Activated CD4-positive, alpha-beta memory T cell treated with anti-CD3 and anti-CD28 coated beads, Interleukin-2, amount 10 ng/mL, durations not matched to agents 7 days and 5 days (primary cell): ENCODE results near the gene CASP8AP2. TPM values are rescaled to one million over a fixed set of nuclear protein-coding genes. Genes with fewer than 3 reads are reported as not detected.
"Not testable (repeated sequence)": the region's sequence is repeated elsewhere in the genome, so short reads cannot be mapped to it uniquely, and the experiment has no call there.

Experiments
- CTCF ChIA-PET: fragments of 350-600 bp; sonication (Branson Sonifier 250); formaldehyde crosslinking; loops from one replicate; lab custom pipeline; 2021; ENCODE audit warnings: antibody characterized with exemption, inconsistent platforms; lab: Charles Lee
- POLR2A ChIA-PET: fragments of 350-600 bp; sonication (Branson Sonifier 250); formaldehyde crosslinking; loops from one replicate; lab custom pipeline; 2021; ENCODE audit warnings: antibody characterized with exemption; lab: Charles Lee
- DNase-seq: peaks from one replicate; pipeline ENCODE4 v3.0.0-alpha.2; 2020
- H3K27ac Mint-ChIP-seq: one replicate; pipeline ENCODE4 v1.8.0; 2021; ENCODE audit warnings: mild to moderate bottlenecking, mixed read lengths
- H3K27me3 Mint-ChIP-seq: one replicate; pipeline ENCODE4 v1.8.0; 2021; ENCODE audit warnings: mixed read lengths
- H3K36me3 Mint-ChIP-seq: one replicate; pipeline ENCODE4 v1.8.0; 2021; ENCODE audit warnings: low read depth, mixed read lengths
- H3K4me1 Mint-ChIP-seq: one replicate; pipeline ENCODE4 v1.8.0; 2021; ENCODE audit warnings: mixed read lengths
- H3K4me3 Mint-ChIP-seq: one replicate; pipeline ENCODE4 v1.8.0; 2021; ENCODE audit warnings: mild to moderate bottlenecking, mixed read lengths
- H3K9me3 Mint-ChIP-seq: one replicate; pipeline ENCODE4 v1.8.0; 2021; ENCODE audit warnings: mixed read lengths
- total RNA-seq, 2 experiments: library from RNA; stranded (reverse); gene quantifications; one replicate each; pipeline ENCODE4 v1.2.3, GENCODE V29; 2021

Gene CASP8AP2
- total RNA-seq, result 10 to 100 TPM; 37.5 to 39.0 TPM

DNA sequence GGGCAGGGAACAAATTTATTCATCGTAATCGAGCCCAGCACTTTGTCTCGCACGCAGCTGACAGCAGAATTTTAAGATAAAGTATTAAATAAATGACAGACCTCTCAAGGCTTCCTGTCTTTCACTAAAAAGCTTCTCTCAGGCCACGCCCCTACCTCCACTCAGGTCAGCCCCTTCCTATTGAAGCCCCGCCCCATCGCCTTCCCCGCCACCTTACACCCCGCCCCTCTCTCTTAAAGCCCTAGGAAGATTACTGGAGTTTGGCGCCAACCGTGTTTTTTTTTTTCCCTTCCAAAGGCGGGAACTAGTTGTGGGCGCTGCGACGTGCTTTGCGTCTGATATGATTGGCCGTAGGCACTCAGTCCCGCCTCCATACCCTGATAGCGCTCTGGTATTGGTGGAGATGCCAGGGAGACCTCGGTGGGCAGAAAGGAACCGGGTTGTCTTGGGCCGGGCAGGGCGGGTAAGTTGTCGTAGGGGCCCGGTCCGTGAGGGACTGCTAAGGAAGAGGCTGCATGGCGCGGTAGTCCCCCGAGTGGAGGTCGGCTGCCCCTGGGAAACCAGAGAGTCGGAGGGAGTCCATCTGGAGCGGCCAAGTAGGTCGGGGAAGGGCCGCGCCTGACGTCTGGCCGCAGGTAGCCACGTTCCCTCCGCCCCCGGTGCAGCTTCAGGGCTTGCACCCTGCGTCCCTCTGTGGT, at the start of gene CASP8AP2:
TSS of gene CASP8AP2 (plus strand) at position 409 of the 698 bp plus-strand sequence.
- ChIA-PET POLR2A (interaction anchor here (0.6 to 4.2 kb wide), 26 partner anchors 11 to 749 kb away, joined by 3 to 160 read pairs (median 6); partner anchors contain the start of genes LYRM2, MDN1, PM20D2 and PNRC1), CTCF (interaction anchor here (0.8 to 3.0 kb wide), 8 partner anchors 10 to 649 kb away, joined by 3 to 38 read pairs (median 3); partner anchors contain the start of gene MDN1)
- peaks cover 40% of the 10 kb centered on the region for H3K4me1 Mint-ChIP-seq
- H3K36me3 Mint-ChIP-seq, result peaks cover 39% of the 10 kb centered on the region
- peak within 1 kb of the TSS; percentile 99 for H3K4me3 Mint-ChIP-seq
- H3K27ac Mint-ChIP-seq, result peak within 1 kb of the TSS; percentile 96
- no peaks in the 10 kb centered on the region for H3K9me3 Mint-ChIP-seq
- no peaks in the 10 kb centered on the region for H3K27me3 Mint-ChIP-seq
- DNase-seq, result peak; percentile 96

DNA sequence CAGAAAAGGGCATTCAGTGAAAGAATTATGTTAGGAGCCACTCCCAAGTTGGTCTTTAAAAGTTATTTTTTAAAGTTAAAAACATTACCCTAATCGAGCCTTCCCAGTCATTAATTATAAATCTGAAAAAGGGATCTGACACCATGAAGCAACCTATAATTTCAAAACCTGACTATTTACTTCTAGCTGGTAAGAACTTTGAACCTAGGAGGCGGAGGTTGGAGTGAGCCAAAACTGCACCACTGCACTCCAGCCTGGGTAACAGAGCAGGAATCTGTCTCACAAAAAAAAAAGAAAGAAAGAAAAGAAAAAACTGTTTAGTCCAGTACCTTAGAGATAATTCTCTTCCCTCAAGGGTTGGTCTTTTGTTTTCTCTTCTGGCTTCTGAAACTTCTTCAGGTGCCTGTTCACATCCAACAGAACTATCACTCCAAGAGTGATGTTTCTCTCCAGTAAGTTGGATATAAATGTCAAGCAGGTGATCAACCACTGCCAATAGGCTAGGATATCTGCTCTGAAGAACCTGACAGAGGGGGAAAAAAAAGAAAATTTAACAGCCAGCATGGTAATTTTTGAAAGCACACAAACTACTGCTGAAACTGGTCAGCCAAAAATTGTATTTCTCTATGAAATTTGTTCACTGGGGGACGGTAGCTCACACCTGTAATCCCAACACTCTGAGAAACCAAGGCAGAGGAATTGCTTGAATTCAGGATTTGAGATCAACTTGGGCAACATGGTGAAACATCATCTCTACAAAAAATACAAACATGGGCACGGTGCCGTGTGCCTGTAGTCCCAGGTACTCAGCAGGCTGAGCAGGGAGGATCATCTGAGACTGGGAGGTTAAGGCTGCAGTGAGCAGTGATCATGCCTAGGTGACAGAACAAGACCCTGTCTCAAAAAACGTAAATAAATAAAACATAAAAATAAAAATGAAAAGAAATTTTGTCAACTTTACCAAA, 48.3 kb upstream of the CASP8AP2 start:
- DNase-seq, result no peak
- H3K4me3 Mint-ChIP-seq, result no peak overlapping the region
- POLR2A ChIA-PET, result no interaction called here
- H3K4me1 Mint-ChIP-seq, result peaks cover 2% of the 10 kb centered on the region
- H3K36me3 Mint-ChIP-seq, result peaks cover 69% of the 10 kb centered on the region
- H3K27me3 Mint-ChIP-seq, result no peaks in the 10 kb centered on the region
- no peaks in the 10 kb centered on the region for H3K9me3 Mint-ChIP-seq
- CTCF ChIA-PET, result no interaction called here
- H3K27ac Mint-ChIP-seq, result no peak overlapping the region

DNA sequence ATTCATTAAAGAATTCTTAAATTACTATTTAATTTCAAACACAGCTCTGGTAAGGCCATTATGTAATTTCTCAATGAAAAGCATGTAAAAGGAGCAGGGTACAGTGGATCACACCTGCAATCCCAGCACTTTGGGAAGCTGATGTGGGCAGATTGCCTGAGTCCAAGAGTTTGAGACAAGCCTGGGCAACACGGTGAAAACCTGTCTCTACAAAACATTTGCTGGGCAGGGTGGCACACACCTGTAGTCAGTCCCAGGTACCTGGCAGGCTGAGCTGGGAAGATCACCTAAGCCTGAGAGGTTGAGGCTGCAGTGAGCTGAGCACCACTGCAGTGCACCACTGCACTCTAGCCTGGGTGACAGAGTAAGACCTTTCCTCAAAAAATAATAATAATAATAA, 47.5 kb upstream of the CASP8AP2 start:
- H3K9me3 Mint-ChIP-seq, result no peaks in the 10 kb centered on the region
- ChIA-PET CTCF (no interaction called here), POLR2A (no interaction called here)
- H3K27ac Mint-ChIP-seq, result no peak overlapping the region
- peaks cover 2% of the 10 kb centered on the region for H3K4me1 Mint-ChIP-seq
- no peak for DNase-seq
- H3K36me3 Mint-ChIP-seq, result peaks cover 72% of the 10 kb centered on the region
- no peaks in the 10 kb centered on the region for H3K27me3 Mint-ChIP-seq
- H3K4me3 Mint-ChIP-seq, result no peak overlapping the region

DNA sequence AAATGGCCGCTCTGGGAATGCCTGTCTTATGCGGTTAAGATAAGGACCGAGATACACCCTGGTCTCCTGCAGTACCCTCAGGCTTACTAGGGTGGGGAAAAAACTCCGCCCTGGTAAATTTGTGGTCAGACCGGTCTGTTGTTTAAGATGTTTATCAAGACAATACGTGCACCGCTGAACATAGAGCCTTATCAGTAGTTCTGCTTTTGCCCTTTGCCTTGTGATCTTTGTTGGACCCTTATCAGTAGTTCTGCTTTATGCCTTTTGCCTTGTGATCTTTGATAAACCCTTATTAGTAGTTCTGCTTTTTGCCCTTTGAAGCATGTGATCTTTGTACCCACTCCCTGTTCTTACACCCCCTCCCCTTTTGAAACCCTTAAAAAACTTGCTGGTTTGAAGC, 46.4 kb upstream of the CASP8AP2 start:
- DNase-seq, H3K27me3 Mint-ChIP-seq, H3K4me3 Mint-ChIP-seq, CTCF ChIA-PET, H3K4me1 Mint-ChIP-seq, H3K27ac Mint-ChIP-seq, H3K9me3 Mint-ChIP-seq, POLR2A ChIA-PET: not testable (repeated sequence)
- peaks cover 74% of the 10 kb centered on the region for H3K36me3 Mint-ChIP-seq

DNA sequence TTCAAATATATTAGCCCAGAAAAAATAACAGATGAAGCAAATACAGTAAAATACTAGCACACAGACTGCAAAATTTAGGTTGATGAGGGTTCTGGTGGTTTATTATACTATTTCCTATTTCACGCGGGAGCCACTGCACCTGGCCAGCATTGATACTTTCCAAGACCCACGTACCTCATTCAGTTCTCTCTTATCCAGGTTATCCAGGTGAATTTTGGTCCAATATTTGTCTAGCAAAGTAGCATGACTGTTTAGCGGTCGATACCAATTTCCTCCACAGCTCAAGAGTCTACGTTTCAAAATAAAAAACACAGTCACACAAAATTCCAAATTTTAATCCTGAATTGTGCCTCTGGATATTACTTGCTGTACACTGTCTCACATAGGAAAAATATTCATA, 44.8 kb upstream of the CASP8AP2 start:
- H3K4me1 Mint-ChIP-seq, result peaks cover 2% of the 10 kb centered on the region
- H3K36me3 Mint-ChIP-seq, result peaks cover 75% of the 10 kb centered on the region
- H3K27ac Mint-ChIP-seq, result no peak overlapping the region
- ChIA-PET CTCF (no interaction called here), POLR2A (no interaction called here)
- H3K9me3 Mint-ChIP-seq, result no peaks in the 10 kb centered on the region
- DNase-seq, result no peak
- H3K27me3 Mint-ChIP-seq, result no peaks in the 10 kb centered on the region
- no peak overlapping the region for H3K4me3 Mint-ChIP-seq

DNA sequence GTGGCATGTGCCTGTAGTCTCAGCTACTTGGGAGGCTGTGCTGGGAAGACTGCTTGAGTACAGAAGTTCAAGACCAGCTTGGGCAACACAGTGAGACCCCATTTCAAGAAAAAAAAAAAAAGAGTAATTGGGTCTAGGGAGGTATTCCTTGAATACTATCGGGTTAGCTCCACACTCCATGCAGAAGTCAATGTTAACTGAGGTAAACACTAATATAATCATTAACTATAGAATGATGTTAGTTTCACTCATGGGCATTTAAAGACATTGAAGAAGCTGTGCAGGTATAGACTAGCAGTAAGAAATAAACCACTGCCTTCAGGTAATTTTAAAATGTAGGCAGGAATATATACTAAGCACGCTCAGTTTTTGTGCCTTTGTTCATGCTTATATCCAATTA, 42.7 kb upstream of the CASP8AP2 start:
- Mint-ChIP-seq H3K27ac (no peak overlapping the region), H3K4me1 (peaks cover 2% of the 10 kb centered on the region), H3K4me3 (no peak overlapping the region), H3K36me3 (peaks cover 61% of the 10 kb centered on the region), H3K27me3 (no peaks in the 10 kb centered on the region), H3K9me3 (no peaks in the 10 kb centered on the region)
- ChIA-PET CTCF (no interaction called here), POLR2A (no interaction called here)
- DNase-seq, result no peak

DNA sequence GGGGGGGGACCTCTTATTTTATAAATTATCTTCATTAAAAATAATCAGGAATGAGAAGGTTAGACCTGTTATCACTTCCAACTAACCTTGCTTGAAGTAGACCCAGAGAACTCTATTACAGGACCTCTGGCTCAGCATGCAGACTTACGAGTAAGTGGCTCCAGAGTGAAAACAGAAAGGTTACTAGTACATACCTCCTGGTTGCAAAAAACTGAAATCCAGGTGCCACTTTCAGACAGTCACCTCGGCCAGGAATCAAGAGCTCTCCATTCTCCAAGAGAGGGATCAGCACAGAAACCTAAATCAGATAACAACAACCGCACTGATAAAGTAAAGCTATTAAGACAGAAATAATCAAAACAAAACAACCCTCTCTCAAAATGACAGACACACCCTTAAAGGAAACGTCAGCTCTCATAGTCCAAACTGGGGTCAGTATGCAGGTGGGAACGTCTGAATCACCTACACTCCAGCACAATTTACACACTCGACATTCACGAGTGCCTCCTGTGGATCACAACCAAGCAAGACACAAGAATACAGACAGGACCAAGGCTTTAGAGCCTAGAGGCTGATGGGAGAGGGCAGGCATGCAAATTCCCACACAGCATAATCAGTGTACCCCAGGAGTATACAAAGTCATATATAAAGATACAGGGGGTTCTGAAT, 41.9 kb upstream of the CASP8AP2 start:
- DNase-seq, result no peak
- peaks cover 2% of the 10 kb centered on the region for H3K4me1 Mint-ChIP-seq
- no peak overlapping the region for H3K4me3 Mint-ChIP-seq
- POLR2A ChIA-PET, result interaction anchor here (1.6 kb wide), 1 partner anchor 41 kb away, joined by 4 read pairs; the partner anchor contains the start of gene CASP8AP2
- peaks cover 57% of the 10 kb centered on the region for H3K36me3 Mint-ChIP-seq
- H3K9me3 Mint-ChIP-seq, result no peaks in the 10 kb centered on the region
- no peak overlapping the region for H3K27ac Mint-ChIP-seq
- CTCF ChIA-PET, result no interaction called here
- no peaks in the 10 kb centered on the region for H3K27me3 Mint-ChIP-seq

DNA sequence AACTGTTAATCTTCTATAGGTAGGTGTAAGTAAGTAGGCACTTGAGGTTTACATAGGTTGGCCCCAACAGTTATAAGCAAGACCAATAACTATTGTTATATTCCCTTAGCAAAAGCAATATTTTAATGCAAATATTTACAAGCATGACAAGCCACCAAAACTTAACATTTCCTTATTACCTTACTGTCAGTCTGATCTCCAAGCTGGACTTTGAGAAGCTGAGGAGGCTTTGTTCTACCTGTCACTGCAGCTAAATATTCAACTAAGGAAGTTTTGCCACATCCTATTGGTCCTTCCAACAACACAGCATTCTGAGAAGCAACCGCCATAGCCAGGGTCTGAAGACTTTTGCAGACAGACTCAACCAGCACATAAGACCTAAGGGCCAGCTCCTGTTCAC, 39.7 kb upstream of the CASP8AP2 start:
- Mint-ChIP-seq H3K4me3 (no peak overlapping the region), H3K27me3 (no peaks in the 10 kb centered on the region), H3K27ac (no peak overlapping the region), H3K36me3 (peaks cover 56% of the 10 kb centered on the region), H3K4me1 (peaks cover 22% of the 10 kb centered on the region), H3K9me3 (no peaks in the 10 kb centered on the region)
- no peak for DNase-seq
- ChIA-PET CTCF (interaction anchor here (0.9 kb wide), 1 partner anchor 24 kb away, joined by 3 read pairs; no protein-coding TSS in a partner anchor), POLR2A (interaction anchor here (1.0 kb wide), 1 partner anchor 39 kb away, joined by 3 read pairs; no protein-coding TSS in a partner anchor)

DNA sequence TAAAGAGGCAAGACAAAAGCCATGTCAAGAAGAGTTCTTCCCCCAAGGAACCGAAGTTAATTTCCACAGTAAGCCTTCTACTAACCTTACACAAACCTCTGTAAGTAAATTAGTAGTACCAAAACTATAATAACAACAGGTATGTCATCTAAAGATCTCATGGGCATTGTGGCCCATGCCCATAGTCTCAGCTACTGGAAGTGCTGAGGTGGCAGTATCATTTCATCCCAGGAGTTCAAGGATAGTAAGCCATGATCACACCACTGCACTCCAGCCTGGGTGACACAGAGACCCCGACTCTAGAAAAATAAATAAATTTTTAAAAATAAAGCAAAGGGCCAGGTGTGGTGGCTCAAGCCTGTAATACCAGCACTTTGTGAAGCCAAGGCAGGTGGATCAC, 39.3 kb upstream of the CASP8AP2 start:
- no peak overlapping the region for H3K4me3 Mint-ChIP-seq
- ChIA-PET CTCF (interaction anchor here (0.9 kb wide), 1 partner anchor 25 kb away, joined by 3 read pairs; no protein-coding TSS in a partner anchor), POLR2A (interaction anchor here (1.0 kb wide), 1 partner anchor 39 kb away, joined by 3 read pairs; no protein-coding TSS in a partner anchor)
- no peak for DNase-seq
- peaks cover 56% of the 10 kb centered on the region for H3K36me3 Mint-ChIP-seq
- H3K9me3 Mint-ChIP-seq, result no peaks in the 10 kb centered on the region
- H3K27ac Mint-ChIP-seq, result no peak overlapping the region
- H3K27me3 Mint-ChIP-seq, result no peaks in the 10 kb centered on the region
- H3K4me1 Mint-ChIP-seq, result peaks cover 26% of the 10 kb centered on the region

DNA sequence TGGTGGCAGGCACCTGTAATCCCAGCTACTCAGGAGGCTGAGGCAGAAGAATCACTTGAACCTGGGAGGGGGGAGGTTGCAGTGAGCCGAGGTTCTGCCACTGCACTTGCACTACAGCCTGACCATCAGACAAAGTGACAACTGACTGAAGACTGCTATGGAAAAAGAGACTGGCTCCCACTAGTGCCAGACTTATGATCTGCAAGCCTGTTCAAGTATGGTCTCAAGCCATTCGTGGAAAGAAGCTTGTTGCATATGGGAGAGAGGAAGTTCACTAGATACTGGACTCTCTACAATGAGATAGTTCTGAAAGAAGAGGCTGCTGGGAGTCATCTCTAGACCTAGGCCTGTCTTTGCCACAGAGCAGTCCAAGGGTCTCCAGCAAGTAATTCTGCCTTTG, 36.8 kb upstream of the CASP8AP2 start:
- peak; percentile 49 for DNase-seq
- POLR2A ChIA-PET, result interaction anchor here (3.2 to 4.1 kb wide), 2 partner anchors 27 to 37 kb away, joined by 17 to 18 read pairs; partner anchors contain the start of genes CASP8AP2 and MDN1
- Mint-ChIP-seq H3K27me3 (no peaks in the 10 kb centered on the region), H3K4me1 (peaks cover 26% of the 10 kb centered on the region), H3K4me3 (no peak overlapping the region), H3K9me3 (no peaks in the 10 kb centered on the region), H3K36me3 (peaks cover 47% of the 10 kb centered on the region), H3K27ac (peak overlapping the region; percentile 73)
- CTCF ChIA-PET, result interaction anchor here (0.7 to 2.0 kb wide), 15 partner anchors 13 to 361 kb away, joined by 3 to 7 read pairs (median 3); partner anchors contain the start of genes CASP8AP2, LYRM2 and MDN1

DNA sequence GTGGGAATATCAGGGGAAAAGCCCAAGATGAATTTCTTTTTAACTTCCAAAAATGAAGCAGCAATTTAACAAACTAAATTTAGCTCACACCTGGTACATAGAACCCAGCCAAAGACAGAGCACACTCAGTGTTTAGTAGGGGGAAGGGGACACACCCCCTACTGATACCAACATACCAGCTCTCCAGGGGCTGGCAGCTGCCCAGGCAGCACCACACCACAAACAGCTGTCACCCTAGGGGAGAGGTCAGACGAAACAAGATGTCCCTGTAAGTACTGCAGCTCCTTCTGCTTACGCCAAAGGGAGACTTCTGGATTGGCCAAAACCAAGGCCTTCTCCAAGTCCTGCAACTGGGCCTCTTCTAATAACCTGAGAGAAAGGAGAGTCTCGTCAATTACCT, 36.1 kb upstream of the CASP8AP2 start:
- POLR2A ChIA-PET, result interaction anchor here (3.2 to 4.1 kb wide), 2 partner anchors 26 to 36 kb away, joined by 17 to 18 read pairs; partner anchors contain the start of genes CASP8AP2 and MDN1
- H3K4me1 Mint-ChIP-seq, result peaks cover 26% of the 10 kb centered on the region
- H3K27ac Mint-ChIP-seq, result peak overlapping the region; percentile 87
- no peak for DNase-seq
- H3K9me3 Mint-ChIP-seq, result no peaks in the 10 kb centered on the region
- H3K36me3 Mint-ChIP-seq, result peaks cover 42% of the 10 kb centered on the region
- no peaks in the 10 kb centered on the region for H3K27me3 Mint-ChIP-seq
- H3K4me3 Mint-ChIP-seq, result no peak overlapping the region
- CTCF ChIA-PET, result interaction anchor here (0.7 to 2.0 kb wide), 15 partner anchors 12 to 361 kb away, joined by 3 to 7 read pairs (median 3); partner anchors contain the start of genes CASP8AP2, LYRM2 and MDN1

DNA sequence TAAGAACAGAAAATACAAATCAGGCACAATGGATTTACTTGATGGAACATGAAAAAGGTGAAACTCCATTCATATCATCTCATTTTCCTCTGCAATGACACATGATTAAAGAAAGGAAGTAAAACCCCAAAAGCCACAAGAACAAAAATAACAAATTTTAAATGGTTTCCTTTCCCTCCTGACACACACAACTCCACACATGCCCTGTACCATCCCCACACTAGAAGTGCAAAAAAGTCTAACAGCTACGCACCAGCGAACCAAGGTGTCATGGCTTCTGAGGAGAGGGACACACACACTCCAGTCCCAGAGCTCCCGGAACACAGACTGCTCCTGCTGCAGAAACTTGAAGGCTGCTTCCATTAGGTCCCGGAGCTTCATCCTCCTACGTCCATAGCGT, 35.4 kb upstream of the CASP8AP2 start:
- Mint-ChIP-seq H3K9me3 (no peaks in the 10 kb centered on the region), H3K4me3 (peak overlapping the region; percentile 48), H3K4me1 (peaks cover 26% of the 10 kb centered on the region), H3K36me3 (peaks cover 38% of the 10 kb centered on the region), H3K27me3 (no peaks in the 10 kb centered on the region), H3K27ac (peak overlapping the region; percentile 87)
- ChIA-PET CTCF (interaction anchor here (0.5 to 2.0 kb wide), 3 partner anchors 10 to 362 kb away, joined by 3 to 4 read pairs (median 3); no protein-coding TSS in a partner anchor), POLR2A (interaction anchor here (3.2 to 4.1 kb wide), 2 partner anchors 25 to 35 kb away, joined by 17 to 18 read pairs; partner anchors contain the start of genes CASP8AP2 and MDN1)
- DNase-seq, result peak; percentile 30
